Measurements from ENCODE around the gene DNASE2.

DNA sequence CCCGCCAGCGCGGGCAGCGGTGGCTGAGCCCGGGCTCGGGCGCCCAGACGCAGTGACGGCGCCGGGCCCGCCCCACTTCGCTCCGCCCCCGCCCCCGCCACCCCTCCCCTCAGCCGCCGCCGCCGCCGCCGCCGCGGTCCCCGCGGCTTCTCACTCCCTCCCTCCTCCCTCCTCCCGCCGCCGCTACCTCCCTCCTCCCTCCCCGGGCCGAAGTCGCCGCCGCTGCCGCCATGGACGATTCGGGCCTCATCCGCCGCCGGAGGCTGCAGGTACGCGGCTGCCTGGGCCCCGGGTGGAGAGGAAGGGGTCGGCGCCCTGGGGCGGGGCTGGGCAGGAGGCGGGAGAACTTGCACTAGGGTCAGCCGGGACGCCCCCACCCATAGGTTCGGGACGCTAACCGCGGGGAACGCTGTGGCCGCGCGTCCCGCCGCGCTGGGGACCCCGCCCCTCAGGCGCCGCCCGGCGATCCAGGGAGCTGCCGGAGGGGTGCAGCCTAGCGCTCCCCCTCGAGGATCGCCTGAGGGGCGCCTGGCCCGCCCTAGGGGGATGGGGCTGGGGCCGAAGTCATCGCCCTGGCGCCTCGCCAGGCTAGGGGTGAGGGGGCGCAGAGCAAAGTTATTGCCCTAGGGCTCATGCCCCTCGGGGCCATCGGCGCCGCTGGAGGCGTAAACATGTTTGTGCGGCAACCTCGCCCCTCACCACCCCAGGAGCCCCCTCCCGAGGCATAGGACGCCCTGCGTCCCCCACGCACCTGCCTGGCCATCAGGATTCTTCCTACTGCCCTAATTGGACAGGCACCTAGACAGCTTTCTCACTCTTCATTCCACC, 47.3 kb downstream of the DNASE2 start:
- TF ChIP-seq, protein P1, sequence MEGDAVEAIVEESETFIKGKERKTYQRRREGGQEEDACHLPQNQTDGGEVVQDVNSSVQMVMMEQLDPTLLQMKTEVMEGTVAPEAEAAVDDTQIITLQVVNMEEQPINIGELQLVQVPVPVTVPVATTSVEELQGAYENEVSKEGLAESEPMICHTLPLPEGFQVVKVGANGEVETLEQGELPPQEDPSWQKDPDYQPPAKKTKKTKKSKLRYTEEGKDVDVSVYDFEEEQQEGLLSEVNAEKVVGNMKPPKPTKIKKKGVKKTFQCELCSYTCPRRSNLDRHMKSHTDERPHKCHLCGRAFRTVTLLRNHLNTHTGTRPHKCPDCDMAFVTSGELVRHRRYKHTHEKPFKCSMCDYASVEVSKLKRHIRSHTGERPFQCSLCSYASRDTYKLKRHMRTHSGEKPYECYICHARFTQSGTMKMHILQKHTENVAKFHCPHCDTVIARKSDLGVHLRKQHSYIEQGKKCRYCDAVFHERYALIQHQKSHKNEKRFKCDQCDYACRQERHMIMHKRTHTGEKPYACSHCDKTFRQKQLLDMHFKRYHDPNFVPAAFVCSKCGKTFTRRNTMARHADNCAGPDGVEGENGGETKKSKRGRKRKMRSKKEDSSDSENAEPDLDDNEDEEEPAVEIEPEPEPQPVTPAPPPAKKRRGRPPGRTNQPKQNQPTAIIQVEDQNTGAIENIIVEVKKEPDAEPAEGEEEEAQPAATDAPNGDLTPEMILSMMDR (IDR thresholded peaks at IDR 0.05; ENCODE audit: insufficient read depth, low read length): no peak
- TF ChIP-seq, protein P2, sequence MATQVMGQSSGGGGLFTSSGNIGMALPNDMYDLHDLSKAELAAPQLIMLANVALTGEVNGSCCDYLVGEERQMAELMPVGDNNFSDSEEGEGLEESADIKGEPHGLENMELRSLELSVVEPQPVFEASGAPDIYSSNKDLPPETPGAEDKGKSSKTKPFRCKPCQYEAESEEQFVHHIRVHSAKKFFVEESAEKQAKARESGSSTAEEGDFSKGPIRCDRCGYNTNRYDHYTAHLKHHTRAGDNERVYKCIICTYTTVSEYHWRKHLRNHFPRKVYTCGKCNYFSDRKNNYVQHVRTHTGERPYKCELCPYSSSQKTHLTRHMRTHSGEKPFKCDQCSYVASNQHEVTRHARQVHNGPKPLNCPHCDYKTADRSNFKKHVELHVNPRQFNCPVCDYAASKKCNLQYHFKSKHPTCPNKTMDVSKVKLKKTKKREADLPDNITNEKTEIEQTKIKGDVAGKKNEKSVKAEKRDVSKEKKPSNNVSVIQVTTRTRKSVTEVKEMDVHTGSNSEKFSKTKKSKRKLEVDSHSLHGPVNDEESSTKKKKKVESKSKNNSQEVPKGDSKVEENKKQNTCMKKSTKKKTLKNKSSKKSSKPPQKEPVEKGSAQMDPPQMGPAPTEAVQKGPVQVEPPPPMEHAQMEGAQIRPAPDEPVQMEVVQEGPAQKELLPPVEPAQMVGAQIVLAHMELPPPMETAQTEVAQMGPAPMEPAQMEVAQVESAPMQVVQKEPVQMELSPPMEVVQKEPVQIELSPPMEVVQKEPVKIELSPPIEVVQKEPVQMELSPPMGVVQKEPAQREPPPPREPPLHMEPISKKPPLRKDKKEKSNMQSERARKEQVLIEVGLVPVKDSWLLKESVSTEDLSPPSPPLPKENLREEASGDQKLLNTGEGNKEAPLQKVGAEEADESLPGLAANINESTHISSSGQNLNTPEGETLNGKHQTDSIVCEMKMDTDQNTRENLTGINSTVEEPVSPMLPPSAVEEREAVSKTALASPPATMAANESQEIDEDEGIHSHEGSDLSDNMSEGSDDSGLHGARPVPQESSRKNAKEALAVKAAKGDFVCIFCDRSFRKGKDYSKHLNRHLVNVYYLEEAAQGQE (IDR thresholded peaks at IDR 0.05; ENCODE audit: insufficient replicate concordance, low read depth): no peak
- no peak for TF ChIP-seq POLR2AphosphoS5 (IDR thresholded peaks at IDR 0.05; ENCODE audit: low read depth)

Measured in HL-60 (cell line).